Gastrocnemius medialis (tissue), 4 donors: ENCODE data around the gene STUB1. TPM values are rescaled to one million over a fixed set of nuclear protein-coding genes. Genes with fewer than 3 reads are reported as not detected.
A peak's percentile ranks its signal among the peaks of the same experiment; 100 is the strongest.

Source experiments
- ATAC-seq, 2 donors: fragments of 150-250 bp; one replicate each; pipeline ENCODE4 v1.9.1; 2016
- DNase-seq, 2 donors: peaks; one replicate each; pipeline ENCODE4 v3.0.0-alpha.2; 2019
- H3K27ac ChIP-seq, 4 donors: fragments of 200-600 bp; sonication (generic); 1 replicate in 1 of 4; 2 replicates in 3 of 4; pipeline ENCODE4 v1.5.1; 2016 to 2018; ENCODE audit warnings: mild to moderate bottlenecking in 2 of 4, moderate library complexity in 1 of 4
- H3K27me3 ChIP-seq, 3 donors: fragments of 200-600 bp; sonication (generic) in 2 of 3; 1 replicate in 1 of 3; 2 replicates in 2 of 3; pipeline versions ENCODE4 v1.5.1 to v1.6.0; 2016 to 2019; ENCODE audit warnings: mild to moderate bottlenecking in 1 of 3, moderate library complexity in 1 of 3
- H3K36me3 ChIP-seq, 2 donors: fragments of 200-600 bp; sonication (generic) in 1 of 2; one replicate each; pipeline ENCODE4 v1.5.1; 2017 to 2018
- H3K4me1 ChIP-seq, 2 donors: fragments of 200-600 bp; sonication (generic) in 1 of 2; one replicate each; pipeline ENCODE4 v1.5.1; 2016 to 2017; ENCODE audit warnings: mild to moderate bottlenecking in 2 of 2
- H3K4me3 ChIP-seq, 4 donors: fragments of 200-600 bp; sonication (generic) in 3 of 4; 1 replicate in 1 of 4; 2 replicates in 3 of 4; pipeline ENCODE4 v1.5.1; 2016 to 2019; ENCODE audit warnings: mild to moderate bottlenecking in 2 of 4
- H3K9me3 ChIP-seq, 3 donors: fragments of 200-600 bp; sonication (generic) in 2 of 3; 1 replicate in 1 of 3; 2 replicates in 2 of 3; pipeline ENCODE4 v1.5.1; 2016 to 2019
- CTCF ChIP-seq, 5 experiments: fragments of 450-650 bp in 3 of 5; fragments of 200-600 bp in 2 of 5; sonication (generic) in 2 of 5; IDR thresholded peaks in 4 of 5; conservative IDR thresholded peaks in 1 of 5; 1 replicate in 4 of 5; 2 replicates in 1 of 5; pipeline ENCODE4 v1.5.1; 2016 to 2019; ENCODE audit warnings: antibody characterized with exemption in 5 of 5, mild to moderate bottlenecking in 3 of 5, moderate library complexity in 3 of 5
- POLR2A ChIP-seq, 2 donors: fragments of 450-650 bp; IDR thresholded peaks; one replicate each; pipeline ENCODE4 v1.6.1; 2017; ENCODE audit warnings: antibody characterized with exemption in 2 of 2, mild to moderate bottlenecking in 2 of 2, moderate library complexity in 2 of 2
- in situ Hi-C, 4 donors: fragments of 200-750 bp; cut with MboI; loops; one replicate each; pipeline versions ENCODE4 v1.15.0 to v1.8.0; 2017; ENCODE audit warnings: low sequenced_read_pairs in 4 of 4
- intact Hi-C: fragments of 100-400 bp; cut with DNase I; formaldehyde crosslinking; loops from one replicate; pipeline ENCODE4 v1.15.1; 2023; ENCODE audit warnings: low total_unique reads
- total RNA-seq, 4 donors: library from RNA; depleted of rRNA; stranded (reverse); fragments of >200 nt; gene quantifications; one replicate each; pipeline versions ENCODE4 v1.1.0 to v1.2.3, GENCODE V29; 2016

The STUB1 gene
- total RNA-seq, 4 donors from 2014 or later, result 144 to 229 (median 204) TPM

GRCh38 chr16:715477-716199 is 35.4 kb downstream of the STUB1 start:
- H3K4me3 ChIP-seq, result peak overlapping the region; percentile 64 to 86 (median 71)
- H3K9me3 ChIP-seq, result no peaks in the 10 kb centered on the region
- no peak overlapping the region for H3K27ac ChIP-seq
- peaks cover 8 to 9% (median 9%) of the 10 kb centered on the region in 3 donors for H3K27me3 ChIP-seq
- no peak for DNase-seq
- TF ChIP-seq POLR2A (IDR thresholded peaks at IDR 0.05), result no peak
- TF ChIP-seq CTCF (IDR thresholded peaks at IDR 0.05 in 4 of 5, conservative IDR thresholded peaks at IDR 0.05 in 1 of 5), result no peak
- intact Hi-C loops (no loop called here), in situ Hi-C loops (no loop called here)
- peak; percentile 8 to 14 for ATAC-seq
- no peaks in the 10 kb centered on the region for H3K36me3 ChIP-seq
- H3K4me1 ChIP-seq, result peaks cover 19 to 33% of the 10 kb centered on the region in 2 donors

- H3K27ac ChIP-seq, result no peak overlapping the region
- ATAC-seq (no peak), DNase-seq (no peak)
- in situ Hi-C loops, result no loop called here
- no peaks in the 10 kb centered on the region for H3K9me3 ChIP-seq
- TF ChIP-seq CTCF (IDR thresholded peaks at IDR 0.05 in 4 of 5, conservative IDR thresholded peaks at IDR 0.05 in 1 of 5) (no peak), POLR2A (IDR thresholded peaks at IDR 0.05) (no peak)
- H3K4me3 ChIP-seq, result peak overlapping the region; percentile 32 to 86 (median 67)
- peaks cover 2 to 4% (median 3%) of the 10 kb centered on the region in 3 donors for H3K27me3 ChIP-seq
- peaks cover 19 to 34% of the 10 kb centered on the region in 2 donors for H3K4me1 ChIP-seq
- intact Hi-C loops, result no loop called here
- no peaks in the 10 kb centered on the region for H3K36me3 ChIP-seq
Measured at GRCh38 chr16:716200-716568, 36.0 kb downstream of the STUB1 start.

GRCh38 chr16:716768-717325 is 36.6 kb downstream of the STUB1 start:
- no peak for DNase-seq
- H3K36me3 ChIP-seq, result no peaks in the 10 kb centered on the region
- peaks cover 24 to 39% of the 10 kb centered on the region in 2 donors for H3K4me1 ChIP-seq
- intact Hi-C loops, result no loop called here
- H3K9me3 ChIP-seq, result no peaks in the 10 kb centered on the region
- TF ChIP-seq CTCF (IDR thresholded peaks at IDR 0.05 in 4 of 5, conservative IDR thresholded peaks at IDR 0.05 in 1 of 5), result no peak
- ATAC-seq, result no peak
- no peak overlapping the region for H3K27ac ChIP-seq
- in situ Hi-C loops, result no loop called here
- H3K27me3 ChIP-seq, result no peaks in the 10 kb centered on the region
- no peak overlapping the region for H3K4me3 ChIP-seq

- Histone ChIP-seq H3K4me1 (peaks cover 24 to 39% of the 10 kb centered on the region in 2 donors), H3K4me3 (no peak overlapping the region), H3K36me3 (no peaks in the 10 kb centered on the region), H3K9me3 (no peaks in the 10 kb centered on the region), H3K27me3 (no peaks in the 10 kb centered on the region), H3K27ac (no peak overlapping the region)
- intact Hi-C loops (no loop called here), in situ Hi-C loops (no loop called here)
- DNase-seq (no peak), ATAC-seq (no peak)
- TF ChIP-seq POLR2A (IDR thresholded peaks at IDR 0.05), result no peak
- TF ChIP-seq CTCF (IDR thresholded peaks at IDR 0.05 in 4 of 5, conservative IDR thresholded peaks at IDR 0.05 in 1 of 5), result no peak
Measured at GRCh38 chr16:717450-718245, 37.4 kb downstream of the STUB1 start.
